CD4-positive, alpha-beta T cell (primary cell): ENCODE measurements around the gene PTPN5. TPM values are rescaled to one million over a fixed set of nuclear protein-coding genes. Genes with fewer than 3 reads are reported as not detected.

ENCODE experiments used
- ATAC-seq: fragments of 200-7000 bp; cut with Tn5 transposase; one replicate; pipeline ENCODE4 v1.10.0; 2022; ENCODE audit warnings: mild to moderate bottlenecking; ENCODE audit not compliant: poor library complexity
- CTCF ChIA-PET: fragments of 350-600 bp; sonication (Branson Sonifier 250); formaldehyde crosslinking; loops from one replicate; lab custom pipeline; 2021; ENCODE audit warnings: antibody characterized with exemption, inconsistent platforms; lab: Charles Lee
- POLR2A ChIA-PET: fragments of 350-600 bp; sonication (Branson Sonifier 250); formaldehyde crosslinking; loops from one replicate; lab custom pipeline; 2021; ENCODE audit warnings: antibody characterized with exemption, inconsistent platforms; lab: Charles Lee
- DNase-seq, 14 experiments: peaks; one replicate each; pipeline ENCODE4 v3.0.0-alpha.2; 2013 to 2020; ENCODE audit warnings: mixed read lengths in 2 of 14
- H3K27ac ChIP-seq, 2 donors: one replicate each; pipeline versions ENCODE4 v1.5.1 to v1.7.0; 2013; ENCODE audit warnings: low read length in 2 of 2, low read depth in 1 of 2, mild to moderate bottlenecking in 1 of 2
- H3K27me3 ChIP-seq, 2 experiments: 1 replicate in 1 of 2; 2 replicates in 1 of 2; pipeline versions ENCODE4 v1.6.1 to v1.7.0; 2013; ENCODE audit warnings: low read length in 2 of 2, control low read depth in 1 of 2, mild to moderate bottlenecking in 1 of 2, moderate library complexity in 1 of 2; ENCODE audit not compliant: insufficient read depth in 2 of 2, control insufficient read depth in 1 of 2
- H3K36me3 ChIP-seq: one replicate; pipeline ENCODE4 v1.6.1; 2013; ENCODE audit warnings: low read length, control low read depth; ENCODE audit not compliant: insufficient read depth
- H3K4me1 ChIP-seq: one replicate; pipeline ENCODE4 v1.6.1; 2013; ENCODE audit warnings: low read length, control low read depth; ENCODE audit not compliant: insufficient read depth
- H3K4me3 ChIP-seq: one replicate; pipeline ENCODE4 v1.5.1; 2013; ENCODE audit warnings: mild to moderate bottlenecking, low read length, moderate library complexity
- H3K9me3 ChIP-seq, 2 experiments: 1 replicate in 1 of 2; 2 replicates in 1 of 2; pipeline versions ENCODE4 v1.6.1 to v1.7.0; 2013; ENCODE audit warnings: low read length in 2 of 2, mild to moderate bottlenecking in 2 of 2, control low read depth in 1 of 2, moderate library complexity in 1 of 2; ENCODE audit not compliant: control insufficient read depth in 1 of 2, insufficient read depth in 1 of 2
- H3K27ac Mint-ChIP-seq: one replicate; pipeline ENCODE4 v1.8.0; 2020; ENCODE audit warnings: mixed read lengths
- H3K27me3 Mint-ChIP-seq: one replicate; pipeline ENCODE4 v1.8.0; 2021; ENCODE audit warnings: mixed read lengths
- H3K36me3 Mint-ChIP-seq: one replicate; pipeline ENCODE4 v1.8.0; 2021; ENCODE audit warnings: low read depth, mixed read lengths
- H3K4me1 Mint-ChIP-seq: one replicate; pipeline ENCODE4 v1.8.0; 2021; ENCODE audit warnings: low read depth, mixed read lengths
- H3K4me3 Mint-ChIP-seq: one replicate; pipeline ENCODE4 v1.8.0; 2020; ENCODE audit warnings: mild to moderate bottlenecking, mixed read lengths
- H3K9me3 Mint-ChIP-seq: one replicate; pipeline ENCODE4 v1.8.0; 2020; ENCODE audit warnings: mixed read lengths
- CTCF ChIP-seq: fragments of 200-600 bp; IDR thresholded peaks from one replicate; pipeline ENCODE4 v1.8.0; 2022; ENCODE audit warnings: antibody characterized with exemption, mild to moderate bottlenecking
- intact Hi-C, 2 experiments: fragments of 100-400 bp; cut with DNase I in 1 of 2; cut with micrococcal nuclease in 1 of 2; formaldehyde crosslinking; loops; one replicate each; pipeline versions ENCODE4 v1.15.1 to v1.9.0; 2023 to 2025; cut with DNase I, micrococcal nuclease
- total RNA-seq, 174 experiments: library from RNA in 2 of 174; stranded (reverse) in 2 of 174; gene quantifications; one replicate each; pipeline ENCODE4 v1.2.3 and lab custom pipeline; 2021 to 2026

Gene PTPN5
- total RNA-seq, 2 experiments from 2014 or later: not detected

GRCh38 chr11:18780896-18781295 lies 10.7 kb downstream of the PTPN5 start:
- Mint-ChIP-seq H3K27me3 (peaks cover 6% of the 10 kb centered on the region), H3K4me3 (no peak overlapping the region), H3K4me1 (no peaks in the 10 kb centered on the region), H3K9me3 (no peaks in the 10 kb centered on the region), H3K36me3 (no peaks in the 10 kb centered on the region), H3K27ac (no peak overlapping the region)
- intact Hi-C loops: no loop called here
- ChIA-PET POLR2A (no interaction called here), CTCF (no interaction called here)
- ATAC-seq (no peak), DNase-seq (no peak)
- Histone ChIP-seq H3K36me3 (no peaks in the 10 kb centered on the region), H3K4me3 (no peak overlapping the region), H3K9me3 (peaks cover 0 to 9% of the 10 kb centered on the region in 2 experiments), H3K27me3 (no peaks in the 10 kb centered on the region), H3K27ac (no peak overlapping the region), H3K4me1 (peaks cover 11% of the 10 kb centered on the region)
- no peak for TF ChIP-seq CTCF

- H3K4me3 ChIP-seq: no peak overlapping the region
- no peak overlapping the region for H3K27ac ChIP-seq
- H3K9me3 ChIP-seq: peaks cover 0 to 9% of the 10 kb centered on the region in 2 experiments
- no peak for ATAC-seq
- ChIA-PET CTCF (no interaction called here), POLR2A (no interaction called here)
- no peaks in the 10 kb centered on the region for H3K36me3 Mint-ChIP-seq
- no peaks in the 10 kb centered on the region for H3K36me3 ChIP-seq
- H3K4me3 Mint-ChIP-seq: no peak overlapping the region
- no peak for DNase-seq
- no peak overlapping the region for H3K27ac Mint-ChIP-seq
- H3K4me1 Mint-ChIP-seq: no peaks in the 10 kb centered on the region
- peaks cover 6% of the 10 kb centered on the region for H3K27me3 Mint-ChIP-seq
- peaks cover 11% of the 10 kb centered on the region for H3K4me1 ChIP-seq
- H3K27me3 ChIP-seq: no peaks in the 10 kb centered on the region
- no peak for TF ChIP-seq CTCF
- no peaks in the 10 kb centered on the region for H3K9me3 Mint-ChIP-seq
- intact Hi-C loops: no loop called here
These were observed 11.3 kb downstream of the PTPN5 start for GRCh38 chr11:18780329-18780728.

- H3K36me3 Mint-ChIP-seq: no peaks in the 10 kb centered on the region
- H3K27me3 Mint-ChIP-seq: no peaks in the 10 kb centered on the region
- H3K27me3 ChIP-seq: no peaks in the 10 kb centered on the region
- TF ChIP-seq CTCF: no peak
- H3K27ac Mint-ChIP-seq: no peak overlapping the region
- peaks cover 0 to 9% of the 10 kb centered on the region in 2 experiments for H3K9me3 ChIP-seq
- no peaks in the 10 kb centered on the region for H3K4me1 Mint-ChIP-seq
- intact Hi-C loops: no loop called here
- ChIA-PET CTCF (interaction anchor here (1.9 kb wide), 1 partner anchor 14 kb away, joined by 5 read pairs; no protein-coding TSS in a partner anchor), POLR2A (no interaction called here)
- DNase-seq (no peak), ATAC-seq (no peak)
- H3K4me3 ChIP-seq: no peak overlapping the region
- H3K4me3 Mint-ChIP-seq: no peak overlapping the region
- no peak overlapping the region for H3K27ac ChIP-seq
- H3K36me3 ChIP-seq: no peaks in the 10 kb centered on the region
- no peaks in the 10 kb centered on the region for H3K9me3 Mint-ChIP-seq
- peaks cover 11% of the 10 kb centered on the region for H3K4me1 ChIP-seq
These were observed 13.1 kb downstream of the PTPN5 start for GRCh38 chr11:18778468-18778867.
